ENCODE results near the gene SFRP5.

The SFRP5 gene

DNA sequence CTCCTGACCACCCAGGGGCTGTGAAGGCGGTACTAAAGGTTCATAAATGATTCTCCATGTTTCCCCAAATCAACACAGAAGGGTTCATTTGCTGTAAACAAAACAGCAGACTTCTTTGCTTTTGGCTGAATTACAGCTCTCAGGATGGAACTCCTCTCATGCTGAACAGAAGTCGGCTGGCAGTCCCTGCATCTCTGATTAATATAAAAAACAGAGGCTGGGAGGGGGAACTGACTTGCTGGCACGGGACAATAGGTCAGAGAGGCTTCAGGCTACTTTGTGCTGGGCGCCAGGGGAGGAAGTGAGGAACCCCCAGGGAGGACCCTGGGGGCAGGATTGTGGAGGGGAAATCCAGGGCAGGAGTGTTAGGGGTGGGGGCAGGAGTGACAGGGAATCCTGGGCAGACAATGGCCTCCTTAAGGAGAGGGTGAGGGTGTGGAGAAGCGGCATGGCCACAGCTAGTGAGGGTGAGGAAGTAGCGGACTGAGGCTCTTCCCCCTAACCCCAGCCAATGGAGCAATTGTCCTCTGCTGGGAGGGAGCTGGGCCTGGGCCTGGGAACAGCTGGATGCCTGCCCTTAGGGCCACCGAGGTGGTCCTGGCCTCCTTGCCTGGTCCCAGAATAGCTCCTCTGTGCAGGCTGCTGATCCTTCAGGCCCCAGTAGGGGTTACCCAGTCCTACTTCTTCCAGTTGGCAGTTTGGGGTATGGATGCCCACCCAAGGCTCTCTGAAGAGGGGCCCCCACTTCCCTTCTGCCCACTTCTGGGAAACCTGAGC is 9.2 kb upstream of the SFRP5 start:
- peaks cover 18% of the 10 kb centered on the region for H3K27me3 Mint-ChIP-seq
- H3K9me3 Mint-ChIP-seq, result no peaks in the 10 kb centered on the region
- CTCF ChIA-PET, result interaction anchor here (0.7 to 2.3 kb wide), 4 partner anchors 8 to 72 kb away, joined by 3 to 21 read pairs (median 3); no protein-coding TSS in a partner anchor
- no peak overlapping the region for H3K4me3 Mint-ChIP-seq
- no peak for DNase-seq
- no peaks in the 10 kb centered on the region for H3K36me3 Mint-ChIP-seq
- peaks cover 31% of the 10 kb centered on the region for H3K4me1 Mint-ChIP-seq
- peak overlapping the region; percentile 86 for H3K27ac Mint-ChIP-seq

GRCh38 chr10:97779975-97780374 is 8.2 kb upstream of the SFRP5 start:
- Mint-ChIP-seq H3K27me3 (peaks cover 22% of the 10 kb centered on the region), H3K36me3 (no peaks in the 10 kb centered on the region), H3K4me1 (peaks cover 31% of the 10 kb centered on the region), H3K4me3 (no peak overlapping the region), H3K27ac (peak overlapping the region; percentile 14), H3K9me3 (no peaks in the 10 kb centered on the region)
- CTCF ChIA-PET, result interaction anchor here (2.3 kb wide), 1 partner anchor 12 kb away, joined by 21 read pairs; no protein-coding TSS in a partner anchor
- DNase-seq, result no peak

GRCh38 chr10:97779492-97779891 is 7.7 kb upstream of the SFRP5 start:
- no peaks in the 10 kb centered on the region for H3K9me3 Mint-ChIP-seq
- DNase-seq, result no peak
- peaks cover 31% of the 10 kb centered on the region for H3K4me1 Mint-ChIP-seq
- H3K36me3 Mint-ChIP-seq, result no peaks in the 10 kb centered on the region
- no peak overlapping the region for H3K27ac Mint-ChIP-seq
- CTCF ChIA-PET, result interaction anchor here (1.3 kb wide), 1 partner anchor 90 kb away, joined by 3 read pairs; no protein-coding TSS in a partner anchor
- H3K27me3 Mint-ChIP-seq, result peaks cover 27% of the 10 kb centered on the region
- H3K4me3 Mint-ChIP-seq, result no peak overlapping the region

DNA sequence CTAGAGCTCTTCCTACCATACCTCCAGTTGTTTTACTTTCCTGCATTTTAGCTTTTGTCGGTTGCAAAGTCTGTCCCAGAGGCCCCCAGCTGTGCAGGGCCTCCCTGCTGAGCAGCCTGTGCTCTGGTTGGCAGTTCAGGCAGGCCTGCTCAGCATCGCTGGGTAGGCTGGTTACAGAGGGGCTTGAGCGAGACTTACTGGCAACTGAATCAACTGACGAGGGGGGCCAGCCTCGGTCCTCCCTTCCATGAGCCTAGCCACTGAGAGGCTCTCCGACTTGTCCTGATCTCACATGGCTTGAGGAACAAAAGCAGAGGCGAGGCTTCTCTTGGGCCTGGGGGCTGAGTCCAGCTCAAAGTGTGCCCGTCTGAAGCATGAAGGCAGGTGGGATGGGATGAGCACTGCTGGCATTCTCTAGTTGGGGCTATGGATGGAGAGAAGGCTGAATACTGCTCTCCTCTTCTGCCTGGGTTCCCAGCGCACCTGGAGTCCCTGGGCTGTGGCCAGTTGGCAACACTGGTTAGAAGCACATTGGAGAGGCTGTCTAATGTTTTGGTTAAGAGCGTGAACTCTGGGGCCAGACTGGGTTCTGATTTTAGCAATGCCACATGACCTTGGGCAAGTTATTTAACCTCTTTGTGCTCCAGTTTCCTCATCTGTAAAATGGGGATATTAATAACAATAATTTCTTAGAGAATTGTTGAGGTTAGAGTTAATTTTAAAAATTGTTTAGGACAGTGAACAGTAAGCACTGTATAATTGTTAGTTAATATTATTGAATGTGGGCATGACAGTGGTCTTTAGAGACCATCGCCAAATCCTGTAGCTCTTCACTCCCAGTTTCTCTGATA is 6.9 kb upstream of the SFRP5 start:
- Mint-ChIP-seq H3K9me3 (no peaks in the 10 kb centered on the region), H3K36me3 (no peaks in the 10 kb centered on the region), H3K4me1 (peaks cover 31% of the 10 kb centered on the region), H3K27ac (no peak overlapping the region), H3K4me3 (no peak overlapping the region), H3K27me3 (peaks cover 35% of the 10 kb centered on the region)
- CTCF ChIA-PET, result interaction anchor here (1.3 kb wide), 1 partner anchor 91 kb away, joined by 3 read pairs; no protein-coding TSS in a partner anchor
- DNase-seq, result no peak

DNA sequence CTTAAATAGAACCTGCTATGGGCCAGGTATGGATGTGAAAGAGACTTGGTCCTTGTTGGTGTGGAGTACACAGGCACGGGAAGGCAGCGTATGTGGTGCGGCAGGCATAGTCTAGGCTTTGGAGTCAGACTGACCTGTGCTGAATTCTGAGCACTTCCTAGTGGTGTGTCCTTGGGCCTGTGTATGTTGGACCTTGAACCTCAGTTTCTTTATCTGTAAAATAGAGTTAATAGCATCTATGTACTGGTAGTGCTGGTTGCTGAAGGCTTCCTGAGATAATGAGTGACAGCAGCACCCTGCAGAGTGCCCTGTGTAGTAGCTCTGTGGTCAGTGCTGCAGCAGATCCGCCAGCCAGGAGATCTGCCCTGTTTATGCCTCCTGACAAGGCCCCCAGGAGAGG is 5.3 kb upstream of the SFRP5 start:
- Mint-ChIP-seq H3K27ac (no peak overlapping the region), H3K4me3 (no peak overlapping the region), H3K36me3 (no peaks in the 10 kb centered on the region), H3K27me3 (peaks cover 51% of the 10 kb centered on the region), H3K4me1 (peaks cover 24% of the 10 kb centered on the region), H3K9me3 (no peaks in the 10 kb centered on the region)
- CTCF ChIA-PET, result interaction anchor here (1.4 kb wide), 1 partner anchor 15 kb away, joined by 3 read pairs; no protein-coding TSS in a partner anchor
- no peak for DNase-seq

GRCh38 chr10:97774811-97775294 is 3.1 kb upstream of the SFRP5 start:
- Mint-ChIP-seq H3K36me3 (no peaks in the 10 kb centered on the region), H3K9me3 (no peaks in the 10 kb centered on the region), H3K27ac (no peak overlapping the region), H3K4me3 (no peak overlapping the region), H3K4me1 (peaks cover 10% of the 10 kb centered on the region), H3K27me3 (peaks cover 72% of the 10 kb centered on the region)
- CTCF ChIA-PET, result interaction anchor here (1.2 kb wide), 1 partner anchor 94 kb away, joined by 3 read pairs; no protein-coding TSS in a partner anchor
- no peak for DNase-seq

GRCh38 chr10:97773096-97773495 is 1.3 kb upstream of the SFRP5 start:
- CTCF ChIA-PET, result interaction anchor here (0.7 to 1.2 kb wide), 2 partner anchors 9 to 96 kb away, joined by 3 read pairs; no protein-coding TSS in a partner anchor
- Mint-ChIP-seq H3K27ac (no peak overlapping the region), H3K27me3 (peaks cover 76% of the 10 kb centered on the region), H3K4me1 (peaks cover 10% of the 10 kb centered on the region), H3K4me3 (no peak overlapping the region), H3K36me3 (no peaks in the 10 kb centered on the region), H3K9me3 (no peaks in the 10 kb centered on the region)
- no peak for DNase-seq

GRCh38 chr10:97771055-97771891 is 526 bp downstream of the SFRP5 start:
- peaks cover 10% of the 10 kb centered on the region for H3K4me1 Mint-ChIP-seq
- DNase-seq, result no peak
- peak overlapping the region; percentile 10 for H3K4me3 Mint-ChIP-seq
- no peaks in the 10 kb centered on the region for H3K9me3 Mint-ChIP-seq
- peaks cover 76% of the 10 kb centered on the region for H3K27me3 Mint-ChIP-seq
- CTCF ChIA-PET, result interaction anchor here (0.6 kb wide), 1 partner anchor 20 kb away, joined by 3 read pairs; no protein-coding TSS in a partner anchor
- no peaks in the 10 kb centered on the region for H3K36me3 Mint-ChIP-seq
- no peak overlapping the region for H3K27ac Mint-ChIP-seq

DNA sequence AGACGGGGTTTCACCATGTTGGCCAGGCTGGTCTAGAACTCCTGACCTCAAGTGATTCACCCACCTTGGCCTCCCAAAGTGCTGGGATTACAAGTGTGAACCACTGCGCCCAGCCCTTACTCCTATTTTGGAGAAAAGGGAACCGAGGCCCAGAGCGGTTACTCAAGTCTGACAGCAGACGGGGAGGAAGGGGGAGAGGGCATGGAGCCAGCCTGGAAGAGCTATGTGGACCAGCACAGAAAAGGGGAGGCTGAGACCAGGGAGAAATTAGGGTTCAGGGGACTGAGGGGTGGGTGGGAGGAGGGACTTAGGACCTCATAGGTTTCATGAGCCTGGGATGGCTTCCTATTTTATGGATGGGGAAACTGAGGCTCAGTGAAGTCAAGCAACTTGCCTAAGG is 1.5 kb downstream of the SFRP5 start:
- CTCF ChIA-PET, result no interaction called here
- Mint-ChIP-seq H3K27me3 (peaks cover 74% of the 10 kb centered on the region), H3K4me1 (peaks cover 10% of the 10 kb centered on the region), H3K36me3 (no peaks in the 10 kb centered on the region), H3K27ac (peak overlapping the region; percentile 66), H3K9me3 (no peaks in the 10 kb centered on the region), H3K4me3 (no peak overlapping the region)
- DNase-seq, result no peak

DNA sequence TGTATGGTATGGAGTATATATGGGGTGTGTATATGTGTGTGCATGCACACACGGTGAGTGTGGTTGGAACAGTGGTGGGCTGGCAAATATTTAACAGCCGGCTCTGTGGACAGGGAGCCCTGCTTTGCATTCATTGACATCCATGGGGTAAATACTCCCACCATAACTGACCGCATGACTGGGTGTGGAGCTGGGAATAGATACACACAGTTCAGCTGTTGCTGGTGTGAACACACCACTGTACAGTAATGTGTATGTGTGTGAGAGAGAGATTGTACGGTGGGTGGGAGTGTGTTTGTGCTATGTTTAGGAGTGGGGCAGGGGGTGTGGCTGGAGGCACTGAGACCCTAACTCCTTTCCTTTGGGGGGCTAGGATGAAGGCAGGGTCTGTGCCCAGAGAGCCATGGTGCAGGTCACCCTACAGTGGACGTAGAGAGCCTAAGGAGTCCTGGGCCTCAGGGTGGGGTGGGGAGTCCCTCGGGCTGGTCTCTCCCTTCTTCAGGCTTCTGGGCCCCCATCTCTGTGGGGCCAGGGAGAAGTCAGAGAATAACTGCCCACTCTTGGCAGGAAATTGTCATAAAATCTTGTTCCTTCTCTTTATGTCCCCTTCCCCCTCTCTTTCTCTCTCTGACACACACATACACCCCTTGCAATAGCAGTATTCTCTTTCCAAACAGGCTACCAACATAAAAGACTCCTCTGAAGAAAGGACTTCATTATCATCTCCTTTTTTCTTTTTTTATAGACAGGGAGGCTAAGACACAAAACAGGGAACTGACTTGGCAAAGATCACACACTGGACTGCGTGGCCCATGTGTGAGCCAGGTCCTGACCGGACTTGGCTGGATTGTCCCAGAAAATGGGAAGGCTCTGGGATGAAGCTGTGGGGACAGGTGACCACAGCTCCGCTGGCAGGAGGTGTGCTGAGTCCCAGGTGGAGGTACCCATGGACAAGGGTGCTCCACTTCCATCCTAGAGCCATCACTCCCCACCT is 3.2 kb downstream of the SFRP5 start:
- CTCF ChIA-PET, result interaction anchor here (1.2 to 1.7 kb wide), 2 partner anchors 10 to 100 kb away, joined by 3 to 5 read pairs; no protein-coding TSS in a partner anchor
- no peak for DNase-seq
- Mint-ChIP-seq H3K9me3 (no peaks in the 10 kb centered on the region), H3K27me3 (peaks cover 57% of the 10 kb centered on the region), H3K27ac (no peak overlapping the region), H3K36me3 (no peaks in the 10 kb centered on the region), H3K4me3 (no peak overlapping the region), H3K4me1 (peaks cover 10% of the 10 kb centered on the region)

DNA sequence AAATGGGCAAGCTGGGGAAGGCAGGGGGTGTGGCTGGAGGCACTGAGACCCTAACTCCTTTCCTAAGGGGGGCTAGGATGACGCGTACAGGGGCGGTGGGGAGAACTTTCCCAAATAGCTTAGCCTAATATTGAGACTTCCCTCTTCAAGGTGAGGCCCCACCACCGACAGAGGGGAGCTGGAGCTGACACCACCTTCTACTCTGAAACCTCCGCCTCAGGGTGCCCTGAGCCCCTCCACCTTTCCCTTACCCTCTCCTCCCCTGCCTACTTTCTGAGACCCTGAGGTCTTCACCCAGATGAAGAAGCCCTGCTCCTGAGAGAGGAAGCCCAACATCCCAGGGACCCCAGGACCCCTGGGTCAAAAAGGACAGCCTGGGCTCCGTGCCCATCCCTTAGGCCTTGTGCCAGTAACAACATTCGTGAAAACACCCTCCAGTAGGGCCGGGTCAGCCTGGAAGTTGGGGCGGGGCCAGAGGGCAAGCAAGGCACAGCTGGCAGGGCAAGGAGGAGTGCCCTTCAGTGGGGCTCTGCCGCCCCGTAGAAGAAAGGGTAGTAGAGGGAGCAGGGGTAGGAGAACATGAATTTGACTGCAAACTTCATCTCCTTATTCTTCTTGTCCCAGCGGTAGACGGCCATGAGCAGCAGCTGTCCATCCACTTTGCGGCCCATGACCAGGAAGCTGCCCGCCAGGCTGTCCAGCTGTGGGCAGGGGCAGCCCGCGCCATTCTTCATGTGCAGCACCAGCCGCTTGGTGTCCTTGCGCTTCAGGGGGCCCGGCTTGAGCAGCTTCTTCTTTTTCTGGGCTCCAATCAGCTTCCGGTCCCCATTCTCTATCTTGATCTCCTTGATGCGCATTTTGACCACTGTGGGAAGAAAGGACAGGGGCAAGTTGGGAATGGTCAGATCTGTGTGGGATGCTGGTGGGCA is 4.5 kb downstream of the SFRP5 start:
- Mint-ChIP-seq H3K4me1 (peaks cover 9% of the 10 kb centered on the region), H3K36me3 (no peaks in the 10 kb centered on the region), H3K27ac (no peak overlapping the region), H3K9me3 (no peaks in the 10 kb centered on the region), H3K27me3 (peaks cover 44% of the 10 kb centered on the region), H3K4me3 (no peak overlapping the region)
- CTCF ChIA-PET, result interaction anchor here (0.6 to 2.1 kb wide), 6 partner anchors 8 to 102 kb away, joined by 3 to 10 read pairs (median 4); no protein-coding TSS in a partner anchor
- no peak for DNase-seq
